K562 (cell line): ENCODE data around the gene RAB31. TPM values are rescaled to one million over a fixed set of nuclear protein-coding genes. Genes with fewer than 3 reads are reported as not detected.

Experiments used
- ARHGAP35 ChIP-seq: fragments of 450-650 bp; IDR thresholded peaks from 2 replicates; pipeline ENCODE4 v1.6.1; 2018; ENCODE audit not compliant: partially characterized antibody
- ASH1L ChIP-seq: fragments of 450-650 bp; IDR thresholded peaks from 2 replicates; pipeline ENCODE4 v1.6.1; 2018; ENCODE audit warnings: borderline replicate concordance, mild to moderate bottlenecking, low read depth; ENCODE audit not compliant: partially characterized antibody
- CCNT2 ChIP-seq: IDR thresholded peaks from 2 replicates; pipeline ENCODE4 v1.6.1; 2011; ENCODE audit warnings: borderline replicate concordance, low read depth, mild to moderate bottlenecking, moderate library complexity, mixed read lengths, low read length; ENCODE audit not compliant: insufficient read length; ENCODE audit errors: extremely low read depth
- COPS2 ChIP-seq: fragments of 450-650 bp; conservative IDR thresholded peaks from 2 replicates; pipeline ENCODE4 v1.6.1; 2016; ENCODE audit warnings: mild to moderate bottlenecking, moderate library complexity
- FIP1L1 ChIP-seq: fragments of 200-400 bp; formaldehyde crosslinking; IDR thresholded peaks from 2 replicates; pipeline ENCODE4 v1.6.1; 2018; ENCODE audit warnings: mild to moderate bottlenecking, low read depth, low read length; ENCODE audit not compliant: poor library complexity, severe bottlenecking
- HOXB6 ChIP-seq: fragments of 250-450 bp; sonication (Bioruptor Pico); IDR thresholded peaks from 2 replicates; pipeline ENCODE4 v1.5.1; 2022; ENCODE audit warnings: mild to moderate bottlenecking, borderline replicate concordance
- MEF2D ChIP-seq: conservative IDR thresholded peaks from 2 replicates; pipeline ENCODE4 v1.6.1; 2016; ENCODE audit warnings: low read depth, missing genetic modification characterization, missing compliant biosample characterization
- MTA1 ChIP-seq: fragments of 450-650 bp; IDR thresholded peaks from 2 replicates; pipeline ENCODE4 v1.6.1; 2017; ENCODE audit warnings: borderline replicate concordance
- NFXL1 ChIP-seq: fragments of 450-650 bp; formaldehyde crosslinking; IDR thresholded peaks from 2 replicates; pipeline ENCODE4 v1.4.0; 2021; ENCODE audit warnings: mild to moderate bottlenecking
- PML ChIP-seq: IDR thresholded peaks from 2 replicates; pipeline ENCODE4 v1.6.1; 2012; ENCODE audit warnings: low read length, inconsistent platforms
- PTBP1 ChIP-seq: fragments of 200-400 bp; formaldehyde crosslinking; IDR thresholded peaks from 2 replicates; pipeline ENCODE4 v1.6.1; 2017; ENCODE audit warnings: low read depth, low read length
- RFX1 ChIP-seq: fragments of 450-650 bp; IDR thresholded peaks from 2 replicates; pipeline ENCODE4 v1.6.1; 2016; ENCODE audit warnings: mild to moderate bottlenecking, moderate library complexity
- RUNX1 ChIP-seq: sonication (generic); IDR thresholded peaks from 2 replicates; pipeline ENCODE4 v1.6.1; 2016; ENCODE audit warnings: antibody characterized with exemption, low read depth
- SAP30 ChIP-seq: fragments of 200-600 bp; sonication (generic); IDR thresholded peaks from 2 replicates; pipeline ENCODE4 v1.6.1; 2012; ENCODE audit warnings: borderline replicate concordance, low read depth, mild to moderate bottlenecking, moderate library complexity, low read length, control low read depth, inconsistent platforms; ENCODE audit not compliant: insufficient read depth, poor library complexity, severe bottlenecking
- SP2 ChIP-seq: IDR thresholded peaks from 2 replicates; pipeline ENCODE4 v1.6.1; 2011; ENCODE audit warnings: mild to moderate bottlenecking, low read depth, low read length, moderate library complexity; ENCODE audit not compliant: poor library complexity, severe bottlenecking; ENCODE audit errors: extremely low read depth
- TGIF2 ChIP-seq: sonication (generic); formaldehyde crosslinking; IDR thresholded peaks from 2 replicates; pipeline ENCODE4 v1.8.1; 2022; ENCODE audit warnings: mild to moderate bottlenecking, missing genetic modification reagents, moderate library complexity
- ZNF124 ChIP-seq: sonication (generic); formaldehyde crosslinking; IDR thresholded peaks from 2 replicates; pipeline ENCODE4 v1.8.1; 2022; ENCODE audit warnings: missing genetic modification reagents
- ZNF551 ChIP-seq: fragments of 250-450 bp; sonication (Bioruptor Pico); IDR thresholded peaks from 2 replicates; pipeline ENCODE4 v1.5.0; 2021; ENCODE audit warnings: mild to moderate bottlenecking, moderate library complexity
- polyA plus RNA-seq, 8 experiments: library from polyadenylated mRNA; depleted of rRNA in 4 of 8; stranded (reverse) in 5 of 8; unstranded in 3 of 8; fragments of >200 nt; fragmentation: Nextera tagmentation in 2 of 8; fragmentation: Illumina TruSeq in 1 of 8; extraction: Ambion mirVana in 2 of 8; extraction: Trizol in 1 of 8; gene quantifications; 2 replicates each; pipeline versions ENCODE4 v1.2.1 to v1.2.3, GENCODE V29; 2011 to 2014; ENCODE audit warnings: inconsistent platforms in 1 of 8, missing spikeins in 1 of 8
- total RNA-seq, 7 experiments: library from RNA; depleted of rRNA in 6 of 7; stranded (reverse); fragments of >200 nt in 6 of 7; fragmentation: Illumina TruSeq in 2 of 7; extraction: Trizol in 2 of 7; gene quantifications; 2 replicates each; pipeline versions ENCODE4 v1.2.1 to v1.2.3, GENCODE V29; 2011 to 2021; ENCODE audit warnings: low replicate concordance in 1 of 7
- TF ChIP-seq, protein P1 (sequence below), 2 experiments: fragments of 450-650 bp; IDR thresholded peaks; 2 replicates each; pipeline ENCODE4 v1.6.1; 2018; ENCODE audit warnings: mild to moderate bottlenecking in 2 of 2, low read depth in 1 of 2; ENCODE audit not compliant: partially characterized antibody in 2 of 2
- TF ChIP-seq, protein P2 (sequence below): fragments of 250-450 bp; sonication (Bioruptor Pico); IDR thresholded peaks from 2 replicates; pipeline ENCODE4 v1.5.0; 2021
- TF ChIP-seq, protein P3 (sequence below), 2 experiments: IDR thresholded peaks; 2 replicates each; pipeline ENCODE4 v1.6.1; 2011; ENCODE audit warnings: borderline replicate concordance in 1 of 2, control low read depth in 1 of 2, low read depth in 1 of 2, low read length in 1 of 2, mild to moderate bottlenecking in 1 of 2, mixed read lengths in 1 of 2, moderate library complexity in 1 of 2; ENCODE audit not compliant: insufficient read depth in 1 of 2, insufficient read length in 1 of 2, poor library complexity in 1 of 2, severe bottlenecking in 1 of 2; ENCODE audit errors: extremely low read depth in 1 of 2
- TF ChIP-seq, protein P4 (sequence below): sonication (generic); formaldehyde crosslinking; IDR thresholded peaks from 2 replicates; pipeline ENCODE4 v1.9.0; 2022; ENCODE audit warnings: mild to moderate bottlenecking, missing genetic modification reagents

Gene RAB31
- total and polyA plus RNA-seq, 9 of the 15 experiments (the other 6 are each of a cell fraction or from before 2014, with no cell fraction given): 20.7 to 70.4 (median 41.3) TPM

DNA sequence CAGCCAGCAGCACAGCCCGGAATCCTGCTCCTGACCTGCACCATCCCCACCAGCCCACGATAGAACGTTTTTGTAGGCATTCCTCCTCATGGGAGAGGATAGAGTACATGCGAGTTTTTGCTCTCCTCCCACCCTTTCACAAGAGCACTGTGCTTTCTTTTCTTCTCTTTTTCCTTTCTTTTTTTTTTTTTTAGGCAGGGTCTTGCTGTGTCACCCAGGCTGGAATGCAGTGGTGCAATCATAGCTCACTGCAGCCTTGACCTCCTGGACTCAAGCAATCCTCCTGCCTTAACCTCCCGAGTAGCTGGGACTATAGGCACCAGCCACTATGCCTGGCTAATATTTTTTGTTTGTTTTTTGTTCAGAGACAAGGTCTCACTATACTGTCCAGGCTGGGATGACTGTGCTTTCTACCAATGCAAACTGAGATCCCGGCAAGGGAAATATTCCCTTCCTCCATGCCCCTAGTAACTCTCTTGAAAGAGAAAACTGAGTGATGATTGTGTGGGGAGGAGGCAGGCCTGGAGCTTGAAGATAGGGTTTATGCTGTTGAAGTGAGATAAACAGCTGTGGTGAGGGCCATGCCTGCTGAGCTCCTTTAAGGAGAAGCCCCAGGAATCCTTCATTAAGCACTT, 95.1 kb downstream of the RAB31 start (continued):
- TF ChIP-seq, protein P1, sequence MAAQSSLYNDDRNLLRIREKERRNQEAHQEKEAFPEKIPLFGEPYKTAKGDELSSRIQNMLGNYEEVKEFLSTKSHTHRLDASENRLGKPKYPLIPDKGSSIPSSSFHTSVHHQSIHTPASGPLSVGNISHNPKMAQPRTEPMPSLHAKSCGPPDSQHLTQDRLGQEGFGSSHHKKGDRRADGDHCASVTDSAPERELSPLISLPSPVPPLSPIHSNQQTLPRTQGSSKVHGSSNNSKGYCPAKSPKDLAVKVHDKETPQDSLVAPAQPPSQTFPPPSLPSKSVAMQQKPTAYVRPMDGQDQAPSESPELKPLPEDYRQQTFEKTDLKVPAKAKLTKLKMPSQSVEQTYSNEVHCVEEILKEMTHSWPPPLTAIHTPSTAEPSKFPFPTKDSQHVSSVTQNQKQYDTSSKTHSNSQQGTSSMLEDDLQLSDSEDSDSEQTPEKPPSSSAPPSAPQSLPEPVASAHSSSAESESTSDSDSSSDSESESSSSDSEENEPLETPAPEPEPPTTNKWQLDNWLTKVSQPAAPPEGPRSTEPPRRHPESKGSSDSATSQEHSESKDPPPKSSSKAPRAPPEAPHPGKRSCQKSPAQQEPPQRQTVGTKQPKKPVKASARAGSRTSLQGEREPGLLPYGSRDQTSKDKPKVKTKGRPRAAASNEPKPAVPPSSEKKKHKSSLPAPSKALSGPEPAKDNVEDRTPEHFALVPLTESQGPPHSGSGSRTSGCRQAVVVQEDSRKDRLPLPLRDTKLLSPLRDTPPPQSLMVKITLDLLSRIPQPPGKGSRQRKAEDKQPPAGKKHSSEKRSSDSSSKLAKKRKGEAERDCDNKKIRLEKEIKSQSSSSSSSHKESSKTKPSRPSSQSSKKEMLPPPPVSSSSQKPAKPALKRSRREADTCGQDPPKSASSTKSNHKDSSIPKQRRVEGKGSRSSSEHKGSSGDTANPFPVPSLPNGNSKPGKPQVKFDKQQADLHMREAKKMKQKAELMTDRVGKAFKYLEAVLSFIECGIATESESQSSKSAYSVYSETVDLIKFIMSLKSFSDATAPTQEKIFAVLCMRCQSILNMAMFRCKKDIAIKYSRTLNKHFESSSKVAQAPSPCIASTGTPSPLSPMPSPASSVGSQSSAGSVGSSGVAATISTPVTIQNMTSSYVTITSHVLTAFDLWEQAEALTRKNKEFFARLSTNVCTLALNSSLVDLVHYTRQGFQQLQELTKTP (IDR thresholded peaks at IDR 0.05; ENCODE audit: low read depth in 1 of 2, partially characterized antibody in 2 of 2): peak; percentile 43 to 93
- TF ChIP-seq, protein P2, sequence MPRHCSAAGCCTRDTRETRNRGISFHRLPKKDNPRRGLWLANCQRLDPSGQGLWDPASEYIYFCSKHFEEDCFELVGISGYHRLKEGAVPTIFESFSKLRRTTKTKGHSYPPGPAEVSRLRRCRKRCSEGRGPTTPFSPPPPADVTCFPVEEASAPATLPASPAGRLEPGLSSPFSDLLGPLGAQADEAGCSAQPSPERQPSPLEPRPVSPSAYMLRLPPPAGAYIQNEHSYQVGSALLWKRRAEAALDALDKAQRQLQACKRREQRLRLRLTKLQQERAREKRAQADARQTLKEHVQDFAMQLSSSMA (CRISPR knock-in tag): no peak
- TF ChIP-seq MEF2D (tag) (peak; percentile 72), PML (peak; percentile 98), COPS2 (no peak), SAP30 (no peak), CCNT2 (peak; percentile 95), FIP1L1 (no peak), ARHGAP35 (no peak), ZNF551 (CRISPR knock-in tag) (no peak), HOXB6 (no peak), RFX1 (no peak; the same call in 1 of the 2 replicates), ASH1L (no peak), RUNX1 (peak; percentile 95), PTBP1 (no peak; the same call in 1 of the 2 replicates), ZNF124 (CRISPR knock-in tag) (no peak), NFXL1 (CRISPR knock-in tag) (no peak), MTA1 (peak; percentile 77), TGIF2 (CRISPR knock-in tag) (no peak), SP2 (no peak)
- TF ChIP-seq, protein P3, sequence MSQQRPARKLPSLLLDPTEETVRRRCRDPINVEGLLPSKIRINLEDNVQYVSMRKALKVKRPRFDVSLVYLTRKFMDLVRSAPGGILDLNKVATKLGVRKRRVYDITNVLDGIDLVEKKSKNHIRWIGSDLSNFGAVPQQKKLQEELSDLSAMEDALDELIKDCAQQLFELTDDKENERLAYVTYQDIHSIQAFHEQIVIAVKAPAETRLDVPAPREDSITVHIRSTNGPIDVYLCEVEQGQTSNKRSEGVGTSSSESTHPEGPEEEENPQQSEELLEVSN (IDR thresholded peaks at IDR 0.05; ENCODE audit: borderline replicate concordance in 1 of 2, extremely low read depth in 1 of 2, insufficient read depth in 1 of 2, insufficient read length in 1 of 2, low read depth in 1 of 2, low read length in 1 of 2, poor library complexity in 1 of 2, severe bottlenecking in 1 of 2): no peak
- TF ChIP-seq, protein P4, sequence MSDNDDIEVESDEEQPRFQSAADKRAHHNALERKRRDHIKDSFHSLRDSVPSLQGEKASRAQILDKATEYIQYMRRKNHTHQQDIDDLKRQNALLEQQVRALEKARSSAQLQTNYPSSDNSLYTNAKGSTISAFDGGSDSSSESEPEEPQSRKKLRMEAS (CRISPR knock-in tag): no peak; the same call in 1 of the 2 replicates
